Pancreas (tissue), 10 donors: ENCODE data around the gene FCER2. TPM values are rescaled to one million over a fixed set of nuclear protein-coding genes. Genes with fewer than 3 reads are reported as not detected.

ENCODE experiments used
- ATAC-seq, 4 donors: fragments of 200-7000 bp; cut with Tn5 transposase; one replicate each; pipeline versions ENCODE4 v1.8.0 to v1.9.1; 2020; ENCODE audit warnings: mild to moderate bottlenecking in 4 of 4, moderate library complexity in 4 of 4
- DNase-seq, 6 donors: peaks; one replicate each; pipeline ENCODE4 v3.0.0-alpha.2; 2020
- FAIRE-seq: peaks from 2 replicates; lab custom pipeline; 2012; peaks lifted over from hg19 to GRCh38; lab: Jason Lieb, UNC
- H3K27ac ChIP-seq, 4 donors: fragments of 200-600 bp; sonication (generic); 1 replicate in 3 of 4; 2 replicates in 1 of 4; pipeline versions ENCODE4 v1.5.0 to v1.8.0; 2020
- H3K27me3 ChIP-seq, 4 donors: fragments of 200-600 bp; one replicate each; pipeline ENCODE4 v1.8.0; 2021
- H3K36me3 ChIP-seq, 3 donors: fragments of 200-600 bp; sonication (generic) in 1 of 3; one replicate each; pipeline versions ENCODE4 v1.5.0 to v1.8.0; 2020 to 2021
- H3K4me1 ChIP-seq, 3 donors: fragments of 200-600 bp; one replicate each; pipeline ENCODE4 v1.8.0; 2021
- H3K4me3 ChIP-seq, 4 donors: fragments of 200-600 bp; sonication (generic) in 2 of 4; one replicate each; pipeline versions ENCODE4 v1.5.0 to v1.8.0; 2020 to 2021
- H3K9me3 ChIP-seq, 4 donors: fragments of 200-600 bp; one replicate each; pipeline ENCODE4 v1.8.0; 2021
- WGBS, 2 donors: extraction: QIAGEN DNeasy Blood & Tissue Kit; methylation state at CpG; one replicate each; pipeline ENCODE4 v1.1.7; 2013; 5-methylcytosine and 5-hydroxymethylcytosine counted together
- intact Hi-C, 3 donors: fragments of 100-400 bp; cut with DNase I; formaldehyde crosslinking; loops; one replicate each; pipeline versions ENCODE4 v1.11.1 to v1.14.2; 2022
- polyA plus RNA-seq, 2 donors: library from polyadenylated mRNA; stranded (reverse); fragments of 200-250 nt; gene quantifications; one replicate each; pipeline ENCODE4 v1.2.3, GENCODE V29; 2013
- total RNA-seq, 6 donors: library from RNA; stranded (reverse); fragmentation: NEBNext Ultra II Directional in 4 of 6; extraction: Animal tissue kit (Norgen Biotek cat#: 25700) in 4 of 6; gene quantifications; one replicate each; pipeline versions ENCODE4 v1.2.1 to v1.2.4, GENCODE V29; 2021 to 2023
- TF ChIP-seq, protein P1 (sequence below), 4 donors: fragments of 200-600 bp; sonication (generic) in 3 of 4; IDR thresholded peaks; one replicate each; pipeline versions ENCODE4 v1.5.0 to v1.8.0; 2021; ENCODE audit warnings: antibody characterized with exemption in 4 of 4
- donor health status: healthy with polysubstance abuse.
- donor health status: DM: no; HTN: no; CAD: no; lungs with moderate emphysema.
- donor health status: DM: no; HTN: no; CAD: no.
- donor health status: control.
- donor health status: control.
- donor health status: Bipolar disorder and iron deficiency.
- donor health status: DM: yes; HTN: yes; CAD: no.
- donor health status: DM: no; HTN: no; CAD: no.
- donor health status: DM: no; HTN: no; CAD: no.
- donor health status: DM: yes; HTN: yes; CAD: no.

FCER2 gene
- total and polyA plus RNA-seq, 8 donors = 0.08 to 0.51 (median 0.19) TPM; not detected in 5

DNA sequence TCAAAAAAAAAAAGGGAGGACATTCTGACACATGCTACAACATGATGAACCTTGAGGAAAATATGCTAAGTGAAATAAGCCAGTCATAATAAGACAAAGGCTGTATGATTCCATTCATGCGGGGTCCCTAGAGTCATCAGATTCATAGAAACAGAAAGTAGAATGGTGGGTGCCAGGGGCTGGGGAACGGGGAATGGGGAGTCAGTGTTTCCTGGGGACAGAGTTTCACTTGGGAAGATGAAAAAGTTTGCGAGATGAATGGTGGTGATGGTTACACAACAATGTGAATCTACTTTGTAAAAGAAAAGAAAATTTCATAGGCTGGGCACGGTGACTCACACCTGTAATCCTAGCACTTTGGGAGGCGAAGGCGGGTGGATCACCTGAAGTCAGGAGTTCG is 36.1 kb upstream of the FCER2 start:
- H3K9me3 ChIP-seq = no peaks in the 10 kb centered on the region
- H3K27me3 ChIP-seq = no peaks in the 10 kb centered on the region
- no peak for FAIRE-seq
- no peak overlapping the region for H3K4me3 ChIP-seq
- TF ChIP-seq, protein P1, sequence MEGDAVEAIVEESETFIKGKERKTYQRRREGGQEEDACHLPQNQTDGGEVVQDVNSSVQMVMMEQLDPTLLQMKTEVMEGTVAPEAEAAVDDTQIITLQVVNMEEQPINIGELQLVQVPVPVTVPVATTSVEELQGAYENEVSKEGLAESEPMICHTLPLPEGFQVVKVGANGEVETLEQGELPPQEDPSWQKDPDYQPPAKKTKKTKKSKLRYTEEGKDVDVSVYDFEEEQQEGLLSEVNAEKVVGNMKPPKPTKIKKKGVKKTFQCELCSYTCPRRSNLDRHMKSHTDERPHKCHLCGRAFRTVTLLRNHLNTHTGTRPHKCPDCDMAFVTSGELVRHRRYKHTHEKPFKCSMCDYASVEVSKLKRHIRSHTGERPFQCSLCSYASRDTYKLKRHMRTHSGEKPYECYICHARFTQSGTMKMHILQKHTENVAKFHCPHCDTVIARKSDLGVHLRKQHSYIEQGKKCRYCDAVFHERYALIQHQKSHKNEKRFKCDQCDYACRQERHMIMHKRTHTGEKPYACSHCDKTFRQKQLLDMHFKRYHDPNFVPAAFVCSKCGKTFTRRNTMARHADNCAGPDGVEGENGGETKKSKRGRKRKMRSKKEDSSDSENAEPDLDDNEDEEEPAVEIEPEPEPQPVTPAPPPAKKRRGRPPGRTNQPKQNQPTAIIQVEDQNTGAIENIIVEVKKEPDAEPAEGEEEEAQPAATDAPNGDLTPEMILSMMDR (IDR thresholded peaks at IDR 0.05) = no peak
- no peak for DNase-seq
- no peaks in the 10 kb centered on the region for H3K36me3 ChIP-seq
- H3K27ac ChIP-seq = no peak overlapping the region
- H3K4me1 ChIP-seq = no peaks in the 10 kb centered on the region
- no peak for ATAC-seq
- intact Hi-C loops = no loop called here
- WGBS, 2 donors = 60 to 80% methylated on average over 7 of the region's 7 CpGs

DNA sequence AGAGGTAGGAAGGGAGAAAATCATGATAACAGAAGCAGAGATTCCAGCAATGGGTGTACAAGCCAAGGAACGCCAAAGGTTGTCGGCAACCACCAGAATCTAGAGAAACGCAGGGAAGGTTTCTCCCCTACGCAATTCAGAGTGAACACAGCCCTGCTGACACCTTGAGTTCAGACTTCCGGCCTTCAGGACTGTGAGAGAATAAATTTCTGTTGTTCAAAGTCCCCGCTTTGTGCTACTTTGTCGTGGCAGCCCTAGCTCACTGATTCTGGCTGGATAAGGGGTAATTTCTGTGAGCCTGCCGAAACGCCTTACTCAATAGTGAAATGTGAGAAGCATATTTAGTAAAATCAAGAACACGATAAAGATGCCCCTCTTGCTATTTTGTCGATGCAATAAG is 35.3 kb upstream of the FCER2 start:
- TF ChIP-seq, protein P1 (IDR thresholded peaks at IDR 0.05) = no peak
- intact Hi-C loops = no loop called here
- H3K36me3 ChIP-seq = no peaks in the 10 kb centered on the region
- DNase-seq (no peak), ATAC-seq (no peak), FAIRE-seq (no peak)
- H3K9me3 ChIP-seq = no peaks in the 10 kb centered on the region
- no peak overlapping the region for H3K4me3 ChIP-seq
- H3K4me1 ChIP-seq = no peaks in the 10 kb centered on the region
- whole genome bisulfite sequencing, 2 donors = 38 to 67% methylated on average over 11 of the region's 11 CpGs
- no peak overlapping the region for H3K27ac ChIP-seq
- no peaks in the 10 kb centered on the region for H3K27me3 ChIP-seq

DNA sequence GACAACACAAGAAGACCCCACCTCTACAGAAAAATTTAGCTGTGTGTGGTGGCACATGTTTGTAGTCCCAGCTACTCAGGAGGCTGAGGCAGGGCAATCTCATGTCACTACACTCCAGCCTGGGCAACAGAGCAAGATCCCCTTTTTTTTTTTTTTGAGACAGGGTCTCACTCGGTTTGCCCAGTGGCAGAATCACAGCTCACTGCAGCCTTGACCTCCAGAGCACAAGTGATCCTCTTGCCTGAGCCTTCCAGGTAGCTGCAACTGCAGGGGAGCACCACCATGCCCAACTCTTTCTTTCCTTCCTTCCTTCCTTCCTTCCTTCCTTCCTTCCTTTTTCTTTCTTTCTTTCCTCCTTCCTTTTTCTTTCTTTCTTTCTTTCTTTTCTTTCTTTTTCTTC is 34.2 kb upstream of the FCER2 start:
- no peaks in the 10 kb centered on the region for H3K4me1 ChIP-seq
- ATAC-seq = no peak
- DNase-seq = no peak
- H3K27me3 ChIP-seq = no peaks in the 10 kb centered on the region
- FAIRE-seq = no peak
- TF ChIP-seq, protein P1 (IDR thresholded peaks at IDR 0.05) = no peak
- no peak overlapping the region for H3K4me3 ChIP-seq
- H3K27ac ChIP-seq = no peak overlapping the region
- H3K9me3 ChIP-seq = no peaks in the 10 kb centered on the region
- intact Hi-C loops = no loop called here
- H3K36me3 ChIP-seq = no peaks in the 10 kb centered on the region
- 48 to 71% methylated on average over 1 of the region's 1 CpG for WGBS, 2 donors

DNA sequence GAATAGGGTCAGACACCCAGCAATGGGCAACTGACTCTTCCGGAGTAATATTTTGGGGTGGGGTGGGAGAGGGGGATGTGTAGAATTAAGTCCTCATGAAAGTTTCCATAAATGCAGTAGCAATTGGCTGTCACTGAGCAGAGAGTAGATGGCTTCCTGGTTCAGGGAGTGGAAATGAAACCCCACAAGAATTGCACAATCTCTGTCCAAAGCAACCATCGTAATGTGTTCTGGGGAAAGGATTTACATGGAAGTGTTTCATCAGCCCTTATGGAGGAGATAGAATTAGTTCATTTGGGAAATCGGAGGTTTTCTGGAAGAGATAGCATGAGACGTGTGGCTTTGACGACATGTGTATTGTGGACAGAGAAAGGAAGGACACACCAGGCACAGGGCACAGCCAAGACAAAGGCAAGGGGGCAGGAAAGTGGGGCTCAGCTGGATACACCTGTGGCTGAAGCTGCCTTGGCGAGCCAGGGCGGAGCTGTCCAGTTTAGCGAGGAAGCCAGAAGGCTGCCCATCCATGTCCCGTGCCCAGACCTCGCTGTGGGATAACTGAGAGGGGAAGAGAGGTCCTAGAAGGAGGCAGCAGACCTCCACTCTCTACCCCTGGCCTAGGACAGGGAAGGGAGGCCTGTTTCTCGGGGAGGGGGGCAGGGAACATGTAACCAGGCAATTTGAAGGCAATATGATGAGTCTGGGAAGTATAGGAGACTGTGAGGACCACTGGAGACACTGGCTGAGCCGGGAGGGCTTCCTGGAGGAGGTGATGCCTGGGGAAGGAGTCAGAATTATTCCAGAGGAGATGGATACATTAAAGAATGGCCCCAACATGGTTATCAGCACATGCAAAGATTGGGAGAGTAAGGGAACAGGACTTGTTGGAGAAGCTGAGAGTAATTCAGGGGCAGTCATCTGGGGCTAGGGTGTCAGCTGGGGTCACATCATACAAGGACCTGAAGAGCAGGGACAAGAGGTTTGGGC is 32.6 kb upstream of the FCER2 start:
- Histone ChIP-seq H3K4me1 (no peaks in the 10 kb centered on the region), H3K4me3 (no peak overlapping the region), H3K9me3 (no peaks in the 10 kb centered on the region), H3K27ac (no peak overlapping the region), H3K36me3 (no peaks in the 10 kb centered on the region), H3K27me3 (peaks cover 0 to 9% (median 2%) of the 10 kb centered on the region in 4 donors)
- TF ChIP-seq, protein P1 (IDR thresholded peaks at IDR 0.05) = no peak
- FAIRE-seq (no peak), ATAC-seq (peak in 2 of 4 donors; percentile 57 to 66), DNase-seq (no peak)
- intact Hi-C loops = loop anchor here in 1 of 3 donors (5.0 kb wide), 1 partner anchor 198 kb away; no protein-coding TSS in a partner anchor
- WGBS, 2 donors = 37 to 51% methylated on average over 10 to 12 of the region's 12 CpGs

DNA sequence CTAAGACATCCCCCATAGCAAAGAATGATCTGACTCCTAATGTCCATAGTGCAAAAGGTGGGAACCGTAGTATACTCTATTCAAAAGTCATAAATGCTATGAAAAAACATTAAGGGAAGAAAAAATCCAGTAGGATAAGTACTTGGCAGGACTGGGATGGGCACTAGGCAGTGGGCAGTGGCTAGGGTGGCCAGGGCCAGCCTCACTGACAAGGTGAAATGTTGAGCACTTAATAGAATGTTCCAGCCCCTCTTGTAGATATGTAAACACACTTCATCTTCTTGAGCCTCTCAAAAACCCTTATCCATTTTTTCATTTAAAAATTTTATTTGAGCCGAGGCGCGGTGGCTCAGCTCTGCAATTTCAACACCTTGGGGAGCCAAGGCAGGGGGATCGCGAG is 31.4 kb upstream of the FCER2 start:
- TF ChIP-seq, protein P1 (IDR thresholded peaks at IDR 0.05) = no peak
- Histone ChIP-seq H3K4me3 (no peak overlapping the region), H3K27ac (no peak overlapping the region), H3K27me3 (peaks cover 0 to 18% (median 2%) of the 10 kb centered on the region in 4 donors), H3K9me3 (no peaks in the 10 kb centered on the region), H3K4me1 (no peaks in the 10 kb centered on the region), H3K36me3 (no peaks in the 10 kb centered on the region)
- 62 to 81% methylated on average over 6 of the region's 6 CpGs for WGBS, 2 donors
- intact Hi-C loops = loop anchor here in 1 of 3 donors (5.0 kb wide), 1 partner anchor 199 kb away; no protein-coding TSS in a partner anchor
- FAIRE-seq (no peak), ATAC-seq (no peak), DNase-seq (no peak)
